Ovary (tissue), 9 donors: ENCODE data around the gene USP11. TPM values are rescaled to one million over a fixed set of nuclear protein-coding genes. Genes with fewer than 3 reads are reported as not detected.

ENCODE experiments used
- DNase-seq, 5 donors: peaks; one replicate each; pipeline ENCODE4 v3.0.0-alpha.2; 2019 to 2020
- H3K27ac ChIP-seq, 2 donors: fragments of 200-600 bp; one replicate each; pipeline versions ENCODE4 v1.5.1 to v1.8.0; 2019 to 2022
- H3K27me3 ChIP-seq: fragments of 200-600 bp; one replicate; pipeline ENCODE4 v1.8.0; 2022
- H3K36me3 ChIP-seq: fragments of 200-600 bp; sonication (generic); one replicate; pipeline ENCODE4 v1.5.1; 2019
- H3K4me1 ChIP-seq: one replicate; pipeline ENCODE4 v1.8.1; 2013; ENCODE audit warnings: mild to moderate bottlenecking, moderate library complexity; ENCODE audit not compliant: insufficient read depth
- H3K4me3 ChIP-seq: fragments of 200-600 bp; sonication (generic); one replicate; pipeline ENCODE4 v1.5.1; 2017
- H3K9me3 ChIP-seq, 2 donors: fragments of 200-600 bp in 1 of 2; sonication (generic) in 1 of 2; one replicate each; pipeline versions ENCODE4 v1.5.1 to v1.8.1; 2013 to 2019; ENCODE audit warnings: mild to moderate bottlenecking in 1 of 2, moderate library complexity in 1 of 2
- EP300 ChIP-seq: sonication (generic); formaldehyde crosslinking; IDR thresholded peaks from one replicate; pipeline ENCODE4 v1.6.1; 2017; ENCODE audit warnings: antibody characterized with exemption
- POLR2A ChIP-seq: fragments of 450-650 bp; IDR thresholded peaks from one replicate; pipeline ENCODE4 v1.6.1; 2017; ENCODE audit warnings: antibody characterized with exemption, mild to moderate bottlenecking, moderate library complexity
- WGBS, 3 donors: extraction: QIAGEN DNeasy Blood & Tissue Kit in 1 of 3; methylation state at CpG; one replicate each; pipeline versions ENCODE4 v1.1.5 to v1.1.7; 2013 to 2017; 5-methylcytosine and 5-hydroxymethylcytosine counted together
- intact Hi-C, 4 donors: fragments of 100-400 bp; cut with DNase I; formaldehyde crosslinking; loops; one replicate each; pipeline versions ENCODE4 v1.11.0 to v1.15.1; 2022 to 2023
- polyA plus RNA-seq, 2 donors: library from polyadenylated mRNA; stranded (reverse); fragments of 200-250 nt in 1 of 2; fragments of 350-450 nt in 1 of 2; fragmentation: Illumina TruSeq in 1 of 2; extraction: RNeasy Lipid Tissue Mini Kit (QIAGEN cat#74804) in 1 of 2; gene quantifications; one replicate each; pipeline ENCODE4 v1.2.3, GENCODE V29; 2013 to 2014
- total RNA-seq, 7 donors: library from RNA; depleted of rRNA in 2 of 7; stranded (reverse); fragments of >200 nt in 2 of 7; fragmentation: NEBNext Ultra II Directional in 3 of 7; extraction: Animal tissue kit (Norgen Biotek cat#: 25700) in 3 of 7; gene quantifications; one replicate each; pipeline versions ENCODE4 v1.1.0 to v1.2.4, GENCODE V29; 2016 to 2023
- TF ChIP-seq, protein P1 (sequence below), 3 donors: fragments of 450-650 bp in 2 of 3; fragments of 200-600 bp in 1 of 3; IDR thresholded peaks; one replicate each; pipeline versions ENCODE4 v1.5.1 to v1.8.0; 2016 to 2022; ENCODE audit warnings: antibody characterized with exemption in 3 of 3, mild to moderate bottlenecking in 1 of 3
- donor health status: DM: no; HTN: no; CAD: no; lungs with moderate emphysema.
- donor health status: DM: no; HTN: no; CAD: no.
- donor health status: Bipolar disorder and iron deficiency.
- donor health status: DM: yes; HTN: yes; CAD: no.
- donor health status: DM: no; HTN: no; CAD: no.
- donor health status: DM: yes; HTN: yes; CAD: no.

USP11 gene
- total and polyA plus RNA-seq, 9 donors, result 55.6 to 166 (median 109) TPM

DNA sequence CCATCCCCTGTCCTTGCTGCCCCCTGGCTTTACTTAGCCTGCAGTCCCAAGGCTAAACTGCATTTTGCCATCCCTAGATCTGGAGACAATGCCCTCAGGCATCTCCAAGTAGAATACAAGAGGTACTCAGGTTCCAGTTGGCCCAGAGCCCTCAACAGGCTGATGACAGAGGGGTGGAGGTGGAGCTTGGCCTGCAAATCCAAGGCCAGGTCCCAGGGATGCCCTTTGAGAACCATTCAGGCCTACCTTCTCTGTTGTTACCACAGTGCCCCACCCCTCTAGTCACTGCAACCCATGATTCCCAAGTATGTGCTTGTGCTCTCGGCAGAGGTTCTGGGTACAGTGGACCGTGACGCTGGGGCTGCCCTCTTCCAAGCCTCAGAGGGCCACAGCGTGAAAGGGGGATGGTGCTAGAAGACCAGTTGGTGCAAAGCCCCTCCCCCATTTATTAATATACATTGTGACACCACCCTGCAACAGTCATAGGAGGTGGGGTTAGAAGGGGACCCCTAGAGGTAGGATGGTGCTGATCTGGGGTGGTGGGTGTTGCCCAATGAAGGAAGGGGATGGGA lies 45.6 kb upstream of the USP11 start:
- no peaks in the 10 kb centered on the region for H3K36me3 ChIP-seq
- TF ChIP-seq EP300 (no peak), POLR2A (no peak)
- TF ChIP-seq, protein P1, sequence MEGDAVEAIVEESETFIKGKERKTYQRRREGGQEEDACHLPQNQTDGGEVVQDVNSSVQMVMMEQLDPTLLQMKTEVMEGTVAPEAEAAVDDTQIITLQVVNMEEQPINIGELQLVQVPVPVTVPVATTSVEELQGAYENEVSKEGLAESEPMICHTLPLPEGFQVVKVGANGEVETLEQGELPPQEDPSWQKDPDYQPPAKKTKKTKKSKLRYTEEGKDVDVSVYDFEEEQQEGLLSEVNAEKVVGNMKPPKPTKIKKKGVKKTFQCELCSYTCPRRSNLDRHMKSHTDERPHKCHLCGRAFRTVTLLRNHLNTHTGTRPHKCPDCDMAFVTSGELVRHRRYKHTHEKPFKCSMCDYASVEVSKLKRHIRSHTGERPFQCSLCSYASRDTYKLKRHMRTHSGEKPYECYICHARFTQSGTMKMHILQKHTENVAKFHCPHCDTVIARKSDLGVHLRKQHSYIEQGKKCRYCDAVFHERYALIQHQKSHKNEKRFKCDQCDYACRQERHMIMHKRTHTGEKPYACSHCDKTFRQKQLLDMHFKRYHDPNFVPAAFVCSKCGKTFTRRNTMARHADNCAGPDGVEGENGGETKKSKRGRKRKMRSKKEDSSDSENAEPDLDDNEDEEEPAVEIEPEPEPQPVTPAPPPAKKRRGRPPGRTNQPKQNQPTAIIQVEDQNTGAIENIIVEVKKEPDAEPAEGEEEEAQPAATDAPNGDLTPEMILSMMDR (IDR thresholded peaks at IDR 0.05), result no peak
- no peak overlapping the region for H3K4me3 ChIP-seq
- H3K4me1 ChIP-seq, result peaks cover 2% of the 10 kb centered on the region
- no peaks in the 10 kb centered on the region for H3K9me3 ChIP-seq
- H3K27ac ChIP-seq, result no peak overlapping the region
- DNase-seq, result peak in 1 of 5 donors; percentile 31
- intact Hi-C loops, result loop anchor here in 1 of 4 donors (10.0 kb wide), 1 partner anchor 198 kb away; no protein-coding TSS in a partner anchor
- H3K27me3 ChIP-seq, result no peaks in the 10 kb centered on the region
- WGBS, 3 donors, result 74 to 84% (median 79%) methylated on average over 4 of the region's 4 CpGs

DNA sequence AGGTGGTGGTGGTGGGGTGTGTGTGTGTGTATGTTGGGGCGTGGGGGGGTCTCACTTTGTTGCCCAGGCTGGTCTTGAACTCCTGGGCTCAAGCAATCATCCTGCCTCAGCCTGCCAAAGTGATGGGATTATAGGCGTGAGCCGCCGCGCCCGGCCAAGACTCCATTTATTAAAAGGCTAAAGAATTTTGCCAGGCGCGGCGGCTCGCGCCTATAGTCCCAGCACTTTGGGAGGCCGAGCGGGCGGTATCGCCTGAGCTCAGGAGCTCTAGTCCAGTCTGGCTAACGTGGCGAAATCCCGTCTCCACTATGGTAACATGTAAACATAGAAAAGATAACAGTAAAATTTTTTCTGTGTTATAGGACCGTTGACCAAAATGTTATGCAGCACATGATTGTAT lies 42.9 kb upstream of the USP11 start:
- no peak for TF ChIP-seq POLR2A
- TF ChIP-seq, protein P1 (IDR thresholded peaks at IDR 0.05), result no peak
- no peak for TF ChIP-seq EP300
- H3K4me3 ChIP-seq, result no peak overlapping the region
- no peaks in the 10 kb centered on the region for H3K9me3 ChIP-seq
- peaks cover 2% of the 10 kb centered on the region for H3K4me1 ChIP-seq
- H3K36me3 ChIP-seq, result no peaks in the 10 kb centered on the region
- no peak overlapping the region for H3K27ac ChIP-seq
- DNase-seq, result no peak
- 57 to 69% (median 68%) methylated on average over 19 of the region's 19 CpGs for WGBS, 3 donors
- intact Hi-C loops, result loop anchor here in 3 of 4 donors (5.0 to 10.0 kb wide), 4 partner anchors 192 to 455 kb away; no protein-coding TSS in a partner anchor
- H3K27me3 ChIP-seq, result no peaks in the 10 kb centered on the region

DNA sequence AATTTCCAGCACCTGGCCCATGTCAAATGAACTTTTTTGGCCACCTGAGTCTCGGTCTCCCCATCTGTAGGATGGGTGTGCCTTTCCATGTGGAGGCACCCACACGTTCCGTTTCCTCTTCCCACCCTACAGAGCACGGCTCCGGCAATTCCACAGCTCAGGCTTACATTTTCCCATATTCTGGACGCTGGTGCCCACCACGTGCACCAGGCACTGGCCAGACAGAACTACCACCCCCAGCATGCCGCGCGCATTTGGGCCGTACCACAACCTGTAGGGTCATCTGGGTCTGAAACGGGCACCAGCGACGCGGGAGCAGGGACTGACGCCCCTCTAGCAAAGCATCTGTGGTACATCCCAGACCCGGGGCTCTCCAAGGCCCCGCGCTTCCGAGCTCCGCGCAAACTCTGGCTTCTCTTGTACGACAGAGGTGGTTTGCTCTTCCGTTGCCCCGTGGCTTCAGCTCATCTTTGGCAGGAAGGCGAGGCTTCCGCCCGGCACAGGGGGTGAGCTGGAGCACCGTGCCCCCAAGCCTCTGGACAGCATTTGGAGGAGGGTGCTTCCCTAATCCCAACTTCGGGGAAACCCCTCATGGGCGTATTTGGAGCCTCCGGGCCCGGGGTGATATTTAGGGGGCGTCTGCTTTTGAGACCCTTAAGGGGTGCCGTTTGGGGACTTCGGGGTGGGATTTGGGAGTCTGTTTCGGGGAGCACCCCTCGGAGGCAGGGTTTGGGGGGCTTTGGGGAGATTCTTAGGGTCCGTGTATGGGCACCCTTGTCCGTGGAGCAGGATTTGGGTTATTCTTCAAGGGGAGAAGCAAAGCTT lies 42.2 kb upstream of the USP11 start:
- TF ChIP-seq POLR2A (no peak), EP300 (no peak)
- TF ChIP-seq, protein P1 (IDR thresholded peaks at IDR 0.05), result no peak
- no peak overlapping the region for H3K27ac ChIP-seq
- intact Hi-C loops, result loop anchor here in 2 of 4 donors (5.0 to 10.0 kb wide), 4 partner anchors 192 to 454 kb away; no protein-coding TSS in a partner anchor
- H3K4me3 ChIP-seq, result peak overlapping the region; percentile 45
- H3K27me3 ChIP-seq, result no peaks in the 10 kb centered on the region
- WGBS, 3 donors, result 15 to 28% (median 24%) methylated on average over 36 to 40 of the region's 40 CpGs
- peaks cover 4% of the 10 kb centered on the region for H3K4me1 ChIP-seq
- no peaks in the 10 kb centered on the region for H3K9me3 ChIP-seq
- peak; percentile 82 to 88 (median 86) for DNase-seq
- no peaks in the 10 kb centered on the region for H3K36me3 ChIP-seq

DNA sequence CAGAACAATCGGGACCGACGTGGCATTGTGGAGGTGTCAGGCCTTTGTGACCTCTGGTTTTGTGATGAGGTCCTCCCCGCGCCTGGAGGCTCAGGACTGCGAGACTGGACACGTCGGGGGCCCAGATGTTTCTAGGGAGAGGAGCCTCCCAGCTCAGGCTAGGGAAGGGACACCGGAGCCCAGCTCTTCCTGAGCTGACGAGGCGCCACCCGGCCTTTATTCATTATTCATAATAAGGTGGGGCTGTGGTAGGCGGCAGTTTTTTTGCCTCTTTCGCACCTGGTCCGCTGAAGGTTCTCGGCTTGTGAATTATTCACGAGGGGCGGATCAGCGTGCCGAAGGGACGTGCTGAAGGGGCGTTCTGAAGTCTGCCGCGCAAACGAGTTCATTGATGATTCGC lies 41.5 kb upstream of the USP11 start:
- peak overlapping the region; percentile 45 for H3K4me3 ChIP-seq
- H3K4me1 ChIP-seq, result peaks cover 4% of the 10 kb centered on the region
- no peaks in the 10 kb centered on the region for H3K9me3 ChIP-seq
- TF ChIP-seq, protein P1 (IDR thresholded peaks at IDR 0.05), result no peak
- TF ChIP-seq POLR2A (no peak), EP300 (no peak)
- 27 to 46% (median 29%) methylated on average over 26 of the region's 26 CpGs for WGBS, 3 donors
- H3K27ac ChIP-seq, result no peak overlapping the region
- intact Hi-C loops, result loop anchor here in 2 of 4 donors (5.0 to 10.0 kb wide), 4 partner anchors 191 to 453 kb away; no protein-coding TSS in a partner anchor
- H3K36me3 ChIP-seq, result no peaks in the 10 kb centered on the region
- DNase-seq, result no peak
- no peaks in the 10 kb centered on the region for H3K27me3 ChIP-seq
